DMS 273 (cell line): ENCODE data around the gene PTPN13.

Experiments
- DNase-seq: peaks from one replicate; lab custom pipeline; 2025; ENCODE audit not compliant: unreplicated experiment; lab: John Stamatoyannopoulos, UW

PTPN13 gene

DNA sequence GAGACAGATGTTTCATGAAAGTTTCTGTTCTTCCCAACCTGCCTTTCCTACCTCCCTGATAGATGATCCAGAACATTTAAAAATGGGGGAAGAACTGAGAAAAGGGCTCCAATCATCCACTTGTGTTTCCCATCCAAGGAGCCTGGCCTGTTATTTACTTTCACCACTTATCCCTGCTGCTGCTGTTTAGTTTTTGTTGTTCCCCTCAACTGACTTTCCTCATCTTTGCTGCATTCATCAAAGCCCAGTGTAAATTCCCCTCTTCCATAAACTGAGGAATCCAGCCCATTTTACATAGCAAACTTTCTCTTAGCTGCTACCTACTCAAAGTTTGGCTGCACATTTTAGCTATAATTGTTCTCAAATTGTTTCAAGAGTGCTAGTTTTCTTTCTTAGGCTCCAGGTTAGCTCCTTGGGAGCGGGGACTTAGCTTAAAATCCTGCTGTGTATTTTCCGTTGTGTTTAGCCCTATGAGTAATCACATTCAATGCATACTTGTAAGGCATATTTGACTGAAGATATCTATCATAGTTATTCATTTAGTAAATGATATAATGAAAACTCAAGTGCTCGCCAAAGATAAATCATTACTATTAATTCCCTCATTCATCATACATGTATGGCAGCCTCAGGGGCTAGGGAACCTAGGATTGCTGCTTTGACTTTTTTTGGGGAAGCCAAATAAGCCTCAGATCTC is 1.4 kb upstream of the PTPN13 start:
- DNase-seq, result peak; percentile 37

DNA sequence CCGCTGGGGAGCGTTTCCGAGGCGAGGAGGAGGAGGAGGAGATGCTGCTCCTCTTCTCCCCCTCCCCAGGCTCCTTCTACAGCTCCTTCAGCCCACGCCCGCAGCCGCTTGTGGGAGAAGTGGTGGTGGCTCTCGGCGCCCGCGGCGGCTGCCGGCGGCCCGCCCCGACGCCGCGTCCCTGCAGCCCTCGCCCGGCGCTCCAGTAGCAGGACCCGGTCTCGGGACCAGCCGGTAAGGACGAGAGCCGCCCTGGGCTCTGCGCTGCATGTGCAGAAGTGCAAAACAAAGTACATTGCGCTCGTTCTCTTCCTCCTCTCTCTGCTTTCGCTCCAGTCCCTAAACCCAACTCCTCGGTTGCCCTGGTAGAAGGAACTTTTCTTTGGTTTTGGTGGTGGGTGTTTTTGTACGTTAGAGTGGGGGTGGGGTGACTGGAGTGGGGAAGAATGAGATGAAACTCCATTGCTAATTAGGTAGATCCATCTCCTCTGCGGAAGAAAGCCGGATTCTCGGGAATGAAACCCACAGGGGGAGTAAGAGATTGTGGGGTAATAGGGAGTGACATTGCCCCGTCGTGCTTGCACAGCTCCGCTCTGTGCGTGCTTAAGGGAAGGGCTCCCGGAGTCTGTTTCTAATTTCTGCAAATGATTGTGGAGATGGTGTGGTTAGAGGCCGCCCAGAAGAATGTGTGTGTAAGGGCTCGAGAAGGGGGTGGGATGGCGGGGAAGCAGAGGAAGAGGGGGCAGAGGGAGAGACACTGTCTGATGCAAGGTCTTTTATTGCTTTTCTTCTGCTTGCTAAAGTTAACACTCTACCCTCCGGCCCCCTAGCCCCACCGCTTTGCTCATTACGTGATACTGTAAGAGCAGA is 677 bp downstream of the PTPN13 start:
- DNase-seq, result peak; percentile 78

DNA sequence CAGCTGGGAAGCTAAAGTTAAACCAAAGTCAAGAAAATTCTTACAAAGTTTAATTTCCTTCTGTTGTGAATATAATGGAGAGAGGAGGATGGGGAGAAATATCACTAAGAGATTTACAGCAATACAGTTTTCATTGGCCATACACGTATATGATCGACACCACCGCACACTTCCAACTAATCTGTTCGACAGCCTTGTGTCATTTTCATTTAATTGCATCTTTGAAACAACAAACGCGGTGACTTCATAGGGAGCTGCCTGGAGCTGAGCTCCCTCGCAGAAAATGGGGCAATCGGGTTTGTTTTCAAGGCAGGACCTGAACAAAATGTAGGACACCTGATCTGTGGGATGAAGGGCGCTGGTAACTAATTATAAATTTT is 1.3 kb downstream of the PTPN13 start:
- DNase-seq, result peak; percentile 65

DNA sequence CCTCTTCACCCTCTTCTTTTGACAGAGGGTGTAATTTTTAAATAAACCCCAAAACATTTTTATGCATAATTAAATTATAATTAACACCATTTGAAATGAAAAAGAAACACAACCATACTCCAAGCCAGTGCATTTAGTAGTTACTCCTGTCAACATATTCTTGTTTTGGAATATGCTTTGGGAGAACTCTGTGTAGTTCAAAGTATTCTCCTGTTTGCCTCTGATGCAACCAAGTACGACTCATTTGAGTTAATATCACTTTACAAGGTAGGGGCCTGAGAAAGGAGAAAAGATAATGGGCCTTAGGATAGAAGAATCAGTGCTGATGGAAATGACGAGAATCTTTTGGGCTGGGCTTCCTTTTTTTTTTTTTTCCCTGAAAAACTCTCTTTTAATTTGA is 2.7 kb downstream of the PTPN13 start:
- DNase-seq, result peak; percentile 4

DNA sequence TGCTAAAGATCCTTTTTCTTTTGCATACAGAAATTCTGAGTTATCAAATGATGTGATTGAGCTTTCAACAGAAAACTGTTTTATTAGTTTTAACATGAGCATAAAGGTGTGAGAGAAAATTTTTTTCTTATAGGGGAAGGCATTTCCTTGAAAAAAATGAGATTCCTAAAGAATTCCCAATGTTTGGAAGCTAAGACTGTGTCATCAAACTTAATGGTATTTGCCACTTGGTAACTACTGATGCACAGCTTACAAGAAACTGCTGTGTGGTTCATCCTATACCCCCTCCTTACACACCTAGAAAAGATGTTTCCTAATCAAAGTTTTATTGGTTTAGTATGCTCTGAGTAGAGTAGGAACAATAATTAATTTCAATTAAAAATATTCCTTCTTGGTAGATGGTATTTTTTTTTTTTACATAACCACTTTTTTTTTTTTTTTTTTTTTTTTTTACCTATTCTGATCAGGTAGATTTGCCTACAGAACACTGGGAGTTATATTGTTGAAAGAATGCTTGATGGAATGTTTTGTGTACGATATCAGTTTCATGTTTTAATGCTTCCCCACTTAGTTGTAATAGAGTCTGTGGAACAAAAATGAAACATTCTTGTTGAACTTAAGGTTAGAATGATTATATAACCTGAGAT is 6.0 kb downstream of the PTPN13 start:
- DNase-seq, result peak; percentile 1

DNA sequence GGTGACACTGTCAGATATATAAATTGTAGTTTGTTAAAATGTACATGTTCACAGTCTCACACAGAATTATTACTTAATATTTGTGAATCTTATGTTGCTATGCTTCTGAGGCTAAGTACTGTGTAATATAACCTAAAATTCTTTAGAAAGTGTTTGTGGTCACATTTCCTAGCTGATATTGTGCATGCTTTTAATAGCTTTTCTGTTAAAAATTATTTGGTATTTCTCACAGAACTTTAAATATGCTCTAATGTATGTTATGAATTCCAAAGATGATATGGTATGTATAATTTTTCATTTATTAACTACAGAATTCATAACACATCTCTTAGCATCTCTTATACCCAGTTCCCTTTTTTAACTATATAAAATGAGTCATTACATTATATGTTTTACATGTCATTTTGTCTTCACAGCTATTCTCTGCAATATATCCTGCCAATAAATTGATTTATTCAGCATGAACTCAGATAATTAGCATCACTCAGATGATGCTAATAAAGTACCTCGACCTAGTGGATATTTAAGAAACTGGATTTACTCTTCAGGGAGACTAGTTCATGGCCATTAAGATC is 9.3 kb downstream of the PTPN13 start:
- no peak for DNase-seq

DNA sequence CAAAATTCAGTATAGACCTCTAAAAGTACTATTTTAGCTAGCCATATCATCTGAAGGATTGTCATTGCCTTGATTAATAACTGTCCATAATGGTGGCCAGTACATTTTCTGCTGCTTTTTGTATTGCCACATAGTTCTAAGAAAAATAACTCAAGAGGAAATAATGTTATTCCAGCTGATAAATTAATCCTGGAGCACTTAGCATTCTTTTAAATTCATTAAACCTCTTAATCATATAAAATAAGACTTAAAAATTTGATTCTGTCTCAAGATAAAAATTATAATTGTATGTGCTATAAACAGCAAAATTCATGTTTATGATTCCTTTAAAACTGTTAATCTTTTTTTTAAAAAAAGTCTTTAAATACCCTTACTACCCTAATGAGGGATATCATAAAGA is 12.7 kb downstream of the PTPN13 start:
- DNase-seq, result no peak

DNA sequence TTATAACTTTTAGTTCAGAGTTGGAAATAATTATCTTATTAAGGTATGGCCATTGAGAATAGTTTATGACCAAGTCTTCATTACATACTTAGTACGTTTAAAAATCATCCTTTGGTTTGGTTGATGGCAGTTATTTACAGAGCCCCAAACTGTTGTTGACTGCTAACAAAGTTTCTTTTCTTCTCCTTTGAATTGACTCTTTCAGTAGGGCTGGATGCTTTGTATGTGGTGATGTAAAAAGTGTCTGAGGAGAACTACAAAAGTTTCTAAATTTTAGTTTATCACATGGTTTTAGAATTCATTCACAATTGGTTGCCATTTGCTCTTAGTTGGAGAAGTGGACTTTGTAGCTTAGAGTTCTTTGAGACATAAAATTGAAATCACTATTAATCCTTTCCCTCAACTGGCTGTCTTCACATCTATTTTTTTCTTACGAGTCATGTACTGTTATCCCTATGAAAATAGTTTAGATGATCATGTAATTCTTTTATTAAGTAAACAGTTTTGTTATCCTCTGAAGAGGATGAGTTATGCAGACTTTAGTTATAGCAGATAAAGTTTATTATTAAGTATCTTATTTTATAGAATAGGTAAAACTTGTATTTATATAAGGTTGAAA is 14.8 kb downstream of the PTPN13 start:
- DNase-seq, result no peak

DNA sequence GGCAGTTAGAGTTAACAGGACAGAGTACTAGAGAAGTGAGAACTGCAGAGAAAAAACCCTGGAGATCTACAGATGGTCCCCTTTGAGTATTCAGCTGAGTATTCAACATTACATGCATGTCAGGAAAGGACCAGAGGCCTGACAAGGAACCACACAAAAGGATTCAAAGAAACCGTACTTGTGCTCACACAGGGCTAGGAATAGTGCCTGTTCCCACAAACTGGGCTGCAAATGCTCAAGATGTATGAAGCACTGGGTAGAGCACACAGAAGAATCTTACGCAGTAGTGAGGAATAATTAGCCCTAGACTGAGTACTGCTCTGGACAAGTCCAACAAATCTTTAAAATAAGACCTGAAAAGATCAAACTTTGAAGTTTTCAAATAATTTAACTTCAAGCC is 17.6 kb downstream of the PTPN13 start:
- no peak for DNase-seq

DNA sequence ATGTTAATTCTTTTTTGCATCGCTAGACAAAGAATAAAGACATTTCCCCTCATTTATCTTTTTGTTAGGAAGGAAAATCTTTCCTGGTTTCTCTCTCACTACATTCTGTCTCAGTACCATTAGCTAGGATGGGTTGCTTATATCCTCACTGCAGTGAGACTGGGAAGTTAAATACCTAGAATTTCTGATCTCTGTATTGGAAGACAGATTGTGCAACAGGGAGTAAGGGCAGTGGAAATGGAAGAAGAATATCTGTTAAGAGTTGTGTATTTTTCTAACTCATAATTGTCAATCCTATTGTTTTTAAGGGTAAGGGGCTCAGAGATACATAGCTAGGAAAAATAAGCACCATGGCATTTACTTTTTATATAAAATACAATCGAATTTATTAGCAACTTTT is 19.6 kb downstream of the PTPN13 start:
- DNase-seq, result no peak

DNA sequence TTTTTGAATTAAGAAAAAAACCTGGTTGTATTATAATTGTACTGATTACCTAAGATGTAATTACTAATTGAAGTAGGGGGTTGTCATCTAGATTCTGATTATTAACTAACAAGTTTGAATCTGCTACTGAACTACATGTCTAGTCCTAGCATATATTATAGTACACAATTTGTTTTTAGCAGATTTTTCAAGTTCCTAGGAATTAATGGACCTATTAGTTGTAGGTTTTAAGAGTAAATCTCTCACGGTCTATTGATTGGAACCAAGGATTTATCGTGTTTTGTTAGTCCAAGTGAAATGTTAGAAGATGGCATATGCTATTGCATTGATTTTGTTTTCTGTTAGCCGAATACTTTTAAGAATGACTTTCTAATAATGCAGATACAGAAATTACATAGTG is 20.8 kb downstream of the PTPN13 start:
- no peak for DNase-seq

DNA sequence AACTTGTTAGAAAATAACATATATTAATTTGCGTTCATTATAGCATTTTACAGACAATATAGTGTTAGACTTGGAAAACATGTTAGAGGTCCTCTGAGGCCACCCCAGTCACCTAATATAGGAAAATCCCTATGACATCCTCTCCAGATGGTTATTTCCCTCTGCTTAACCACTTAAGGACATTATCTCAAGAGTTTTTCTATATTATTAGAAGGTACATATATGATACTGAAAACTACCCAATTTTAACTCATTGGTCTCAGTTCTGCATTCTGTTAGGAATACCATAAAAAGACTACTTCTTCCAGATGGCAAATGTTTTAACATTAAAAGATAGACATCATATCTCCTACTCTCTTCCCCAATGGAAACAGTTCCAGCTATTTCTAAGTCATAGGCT is 21.4 kb downstream of the PTPN13 start:
- peak; percentile 16 for DNase-seq

DNA sequence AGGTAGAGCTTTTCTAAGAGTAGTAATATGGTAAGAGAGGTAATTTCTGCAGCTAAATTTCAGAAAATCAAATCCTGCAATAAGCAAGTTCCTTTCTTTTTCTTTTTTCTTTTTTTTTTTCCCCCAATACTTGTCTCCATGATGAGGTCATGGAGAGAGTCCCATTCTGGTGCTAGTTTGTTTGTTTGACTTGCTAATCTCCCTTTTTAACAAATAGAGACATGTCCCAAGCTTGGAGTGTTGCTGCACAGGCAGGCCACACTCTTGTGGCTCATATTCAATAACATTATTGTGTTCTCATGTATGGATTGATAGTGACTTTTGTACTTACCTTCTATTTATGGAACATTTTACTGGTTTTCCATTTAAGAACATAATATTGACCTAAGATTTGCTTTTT is 25.5 kb downstream of the PTPN13 start:
- DNase-seq, result no peak

DNA sequence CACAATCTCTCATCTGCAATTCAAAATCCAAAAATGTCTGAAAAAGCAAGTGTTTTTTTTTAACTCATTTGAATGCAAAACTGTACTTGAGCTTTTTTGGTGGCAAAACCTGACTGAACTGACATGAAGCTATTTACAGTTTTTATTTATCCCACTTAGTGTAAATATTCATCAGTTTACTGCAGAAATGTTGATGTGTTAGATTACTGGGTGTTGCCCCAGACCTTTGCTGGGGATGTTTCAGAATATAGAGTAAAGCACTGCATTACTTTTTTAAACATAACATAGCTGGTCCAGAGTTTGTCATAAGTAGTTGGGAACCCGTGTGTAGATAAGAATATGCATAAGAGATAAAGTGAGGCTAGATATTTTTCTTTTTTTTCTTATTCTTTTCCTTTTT is 27.3 kb downstream of the PTPN13 start:
- no peak for DNase-seq

DNA sequence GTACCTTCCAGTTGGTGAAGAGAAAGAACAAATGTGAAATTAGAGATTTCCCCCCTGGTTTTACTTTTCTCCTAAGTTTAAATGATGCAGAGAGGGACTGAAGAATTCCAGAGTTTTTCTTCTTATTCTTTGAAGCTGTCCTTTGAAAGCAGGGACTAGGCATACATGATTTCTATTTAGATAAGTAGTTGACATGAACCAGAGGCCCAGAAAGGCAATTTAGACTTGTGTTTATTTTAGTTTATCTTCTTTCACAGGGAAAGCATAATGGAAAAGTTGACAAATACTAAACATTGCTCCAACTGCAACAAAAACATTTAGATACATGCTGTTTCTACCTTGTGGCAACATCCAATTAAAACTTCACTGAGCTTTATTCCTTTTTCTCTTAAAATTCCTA is 32.0 kb downstream of the PTPN13 start:
- no peak for DNase-seq

DNA sequence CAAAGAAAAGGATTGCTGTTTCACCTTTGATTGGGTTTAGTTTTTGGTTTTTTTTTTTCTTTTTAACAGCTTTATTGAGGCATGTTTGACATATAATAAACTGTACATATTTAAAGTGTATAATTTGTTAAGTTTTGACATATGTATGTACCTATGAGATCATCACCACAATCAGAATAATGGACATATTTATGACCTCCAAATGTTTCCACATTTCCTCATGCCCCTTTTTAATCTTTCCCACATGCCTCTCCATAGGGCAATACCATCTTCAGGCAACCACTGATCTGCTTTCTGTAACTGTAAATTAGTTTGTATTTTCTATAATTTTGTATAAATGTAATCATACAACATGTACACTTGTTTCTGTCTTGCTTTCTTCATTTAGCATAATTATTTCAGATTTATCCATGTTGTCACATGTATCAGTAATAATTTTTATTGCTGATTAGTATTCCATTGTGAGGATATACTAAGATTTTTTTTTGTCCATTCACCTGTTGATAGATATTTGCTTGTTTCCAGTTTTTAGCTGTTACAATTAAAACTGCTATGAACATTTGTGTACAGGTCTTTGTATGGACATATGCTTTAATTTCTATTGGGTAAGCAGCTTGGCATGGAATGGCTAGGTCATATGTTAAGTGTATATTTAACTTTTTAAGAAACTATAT is 33.5 kb downstream of the PTPN13 start:
- DNase-seq, result no peak

DNA sequence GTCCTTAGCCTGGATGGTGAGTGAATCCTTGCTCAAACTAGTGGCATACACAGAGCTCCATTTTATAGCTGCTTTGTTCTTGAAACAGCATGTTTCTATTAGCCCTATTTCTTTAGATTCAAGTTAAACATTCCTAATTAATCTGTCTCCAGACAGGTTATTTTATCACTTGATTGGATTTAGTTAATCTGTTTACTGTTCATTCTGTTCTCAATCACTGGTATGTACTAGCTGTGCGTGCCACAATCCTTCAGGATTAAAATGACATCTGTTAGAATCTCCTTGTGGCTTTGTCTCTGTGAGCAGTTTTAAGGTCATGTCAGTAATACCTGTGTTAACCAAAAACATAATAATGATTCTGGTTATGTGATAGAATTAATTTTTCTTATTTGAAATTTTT is 36.5 kb downstream of the PTPN13 start:
- DNase-seq, result no peak

DNA sequence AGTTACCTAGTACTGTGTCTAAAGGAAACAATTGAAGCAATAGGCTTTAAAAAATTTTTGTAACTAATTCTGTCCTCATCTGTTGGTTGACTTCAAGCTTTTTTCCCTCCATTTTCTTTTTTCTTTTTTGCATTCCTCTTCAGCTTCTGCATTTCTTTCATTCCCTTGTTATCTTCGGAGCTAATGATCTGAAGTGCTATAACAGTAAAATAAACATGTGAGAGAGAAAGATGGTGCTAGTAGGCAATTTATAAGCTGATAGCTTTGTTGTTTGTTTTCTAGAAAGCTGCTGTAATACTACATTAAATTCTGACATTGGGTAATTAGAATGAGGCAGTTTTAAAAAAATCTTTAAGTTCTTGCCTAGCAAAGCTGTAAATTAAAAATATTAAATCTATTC is 37.1 kb downstream of the PTPN13 start:
- no peak for DNase-seq

DNA sequence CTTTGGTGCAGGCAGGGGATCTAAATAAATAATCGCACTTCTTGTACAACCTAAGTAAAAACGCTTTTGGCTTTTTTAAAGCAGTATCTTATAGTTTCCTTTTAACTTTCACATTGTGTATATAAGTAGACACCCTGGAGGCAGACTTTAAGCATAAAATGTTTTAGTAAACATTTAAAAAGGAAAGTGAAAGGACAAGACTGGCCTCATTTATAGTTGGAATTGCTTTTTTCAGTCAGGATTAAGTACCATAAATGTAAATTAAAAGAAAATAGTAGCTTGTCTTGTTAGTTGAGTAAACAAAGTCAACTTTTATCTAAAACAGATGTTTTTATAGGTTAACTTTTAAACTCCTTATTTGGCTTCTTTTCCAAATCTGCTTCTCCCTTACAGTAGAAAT is 39.7 kb downstream of the PTPN13 start:
- no peak for DNase-seq

DNA sequence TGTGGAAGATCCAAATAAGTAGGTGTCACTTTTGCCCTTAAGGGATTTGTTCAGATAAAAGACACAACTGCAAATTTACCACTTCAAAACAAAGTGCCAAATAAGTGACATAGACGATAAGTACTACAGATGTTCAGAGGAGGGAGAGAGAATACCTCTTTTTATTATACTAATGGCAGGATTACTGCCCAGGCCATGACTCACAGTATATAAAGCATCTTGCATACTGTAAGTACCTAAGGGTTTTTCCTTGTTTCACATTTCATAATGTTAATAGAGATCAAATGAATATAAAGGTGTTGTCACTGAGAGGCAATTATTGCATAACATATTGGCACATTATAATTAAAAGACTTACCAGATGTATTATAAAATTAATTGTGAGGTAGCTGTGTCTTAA is 46.4 kb downstream of the PTPN13 start:
- DNase-seq, result peak; percentile 1
